Suprapubic skin (tissue), 4 donors: ENCODE measurements around the gene PCSK2.

Source experiments
- CTCF ChIP-seq, 2 donors: fragments of 200-600 bp in 1 of 2; fragments of 450-650 bp in 1 of 2; sonication (generic) in 1 of 2; IDR thresholded peaks; one replicate each; pipeline ENCODE4 v1.5.1; 2016 to 2019; ENCODE audit warnings: antibody characterized with exemption in 2 of 2, mild to moderate bottlenecking in 1 of 2, moderate library complexity in 1 of 2
- POLR2A ChIP-seq, 2 donors: fragments of 450-650 bp; IDR thresholded peaks; one replicate each; pipeline ENCODE4 v1.6.1; 2017; ENCODE audit warnings: antibody characterized with exemption in 2 of 2, mild to moderate bottlenecking in 2 of 2, moderate library complexity in 2 of 2
- POLR2AphosphoS5 ChIP-seq, 3 donors: sonication (generic); formaldehyde crosslinking; IDR thresholded peaks; one replicate each; pipeline ENCODE4 v1.6.1; 2017; ENCODE audit warnings: antibody characterized with exemption in 3 of 3

- no peak for TF ChIP-seq POLR2A (IDR thresholded peaks at IDR 0.05)
- no peak for TF ChIP-seq CTCF (IDR thresholded peaks at IDR 0.05)
- no peak for TF ChIP-seq POLR2AphosphoS5 (IDR thresholded peaks at IDR 0.05)
These were observed 298.3 kb downstream of the PCSK2 start for GRCh38 chr20:17525132-17525531.
